ENCODE data around the gene EPHB3.

EPHB3 gene

DNA sequence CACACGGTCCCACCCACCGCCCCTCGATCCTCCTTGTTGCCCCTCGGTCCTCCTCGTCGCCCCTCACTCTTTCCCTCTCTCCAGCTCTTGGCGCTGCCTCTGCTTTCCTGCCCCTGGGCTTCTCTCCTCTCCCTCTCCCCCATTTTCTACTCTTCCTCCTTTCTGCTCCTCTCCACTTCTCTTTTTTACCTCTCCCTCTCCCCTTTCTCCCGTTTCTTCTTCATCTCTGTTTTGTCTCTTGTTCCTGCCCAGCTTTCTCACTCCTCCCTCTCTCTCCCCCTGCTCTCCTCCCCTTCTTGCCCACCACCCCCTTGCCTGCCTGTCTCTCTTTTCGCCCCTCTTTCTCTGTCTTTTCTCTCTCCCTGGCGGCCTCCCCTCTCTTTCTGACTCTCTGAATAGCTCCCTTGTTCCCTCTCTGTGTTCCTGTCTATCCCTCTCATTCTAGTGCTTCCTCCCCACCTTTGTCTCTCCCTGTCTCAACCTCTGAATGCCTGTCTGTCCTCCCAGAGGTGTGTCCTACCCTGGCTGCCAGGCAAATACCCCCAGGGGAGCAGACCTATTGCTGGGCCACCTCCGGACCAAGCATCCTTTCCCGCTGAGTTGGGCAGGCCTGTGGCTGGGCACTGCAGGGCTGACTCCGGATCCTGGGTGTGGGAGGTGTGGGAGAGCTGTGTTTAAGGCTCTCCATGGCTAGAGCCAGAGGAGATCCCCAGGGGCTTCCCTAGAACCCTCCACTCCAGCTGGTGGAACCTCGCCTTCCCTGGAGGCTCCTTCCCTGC is 41.0 kb downstream of the EPHB3 start:
- DNase-seq (ENCODE audit: extremely low read depth, low read depth), result no peak
- TF ChIP-seq, protein P1, sequence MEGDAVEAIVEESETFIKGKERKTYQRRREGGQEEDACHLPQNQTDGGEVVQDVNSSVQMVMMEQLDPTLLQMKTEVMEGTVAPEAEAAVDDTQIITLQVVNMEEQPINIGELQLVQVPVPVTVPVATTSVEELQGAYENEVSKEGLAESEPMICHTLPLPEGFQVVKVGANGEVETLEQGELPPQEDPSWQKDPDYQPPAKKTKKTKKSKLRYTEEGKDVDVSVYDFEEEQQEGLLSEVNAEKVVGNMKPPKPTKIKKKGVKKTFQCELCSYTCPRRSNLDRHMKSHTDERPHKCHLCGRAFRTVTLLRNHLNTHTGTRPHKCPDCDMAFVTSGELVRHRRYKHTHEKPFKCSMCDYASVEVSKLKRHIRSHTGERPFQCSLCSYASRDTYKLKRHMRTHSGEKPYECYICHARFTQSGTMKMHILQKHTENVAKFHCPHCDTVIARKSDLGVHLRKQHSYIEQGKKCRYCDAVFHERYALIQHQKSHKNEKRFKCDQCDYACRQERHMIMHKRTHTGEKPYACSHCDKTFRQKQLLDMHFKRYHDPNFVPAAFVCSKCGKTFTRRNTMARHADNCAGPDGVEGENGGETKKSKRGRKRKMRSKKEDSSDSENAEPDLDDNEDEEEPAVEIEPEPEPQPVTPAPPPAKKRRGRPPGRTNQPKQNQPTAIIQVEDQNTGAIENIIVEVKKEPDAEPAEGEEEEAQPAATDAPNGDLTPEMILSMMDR (IDR thresholded peaks at IDR 0.05; ENCODE audit: low read depth, low read length), result no peak

DNA sequence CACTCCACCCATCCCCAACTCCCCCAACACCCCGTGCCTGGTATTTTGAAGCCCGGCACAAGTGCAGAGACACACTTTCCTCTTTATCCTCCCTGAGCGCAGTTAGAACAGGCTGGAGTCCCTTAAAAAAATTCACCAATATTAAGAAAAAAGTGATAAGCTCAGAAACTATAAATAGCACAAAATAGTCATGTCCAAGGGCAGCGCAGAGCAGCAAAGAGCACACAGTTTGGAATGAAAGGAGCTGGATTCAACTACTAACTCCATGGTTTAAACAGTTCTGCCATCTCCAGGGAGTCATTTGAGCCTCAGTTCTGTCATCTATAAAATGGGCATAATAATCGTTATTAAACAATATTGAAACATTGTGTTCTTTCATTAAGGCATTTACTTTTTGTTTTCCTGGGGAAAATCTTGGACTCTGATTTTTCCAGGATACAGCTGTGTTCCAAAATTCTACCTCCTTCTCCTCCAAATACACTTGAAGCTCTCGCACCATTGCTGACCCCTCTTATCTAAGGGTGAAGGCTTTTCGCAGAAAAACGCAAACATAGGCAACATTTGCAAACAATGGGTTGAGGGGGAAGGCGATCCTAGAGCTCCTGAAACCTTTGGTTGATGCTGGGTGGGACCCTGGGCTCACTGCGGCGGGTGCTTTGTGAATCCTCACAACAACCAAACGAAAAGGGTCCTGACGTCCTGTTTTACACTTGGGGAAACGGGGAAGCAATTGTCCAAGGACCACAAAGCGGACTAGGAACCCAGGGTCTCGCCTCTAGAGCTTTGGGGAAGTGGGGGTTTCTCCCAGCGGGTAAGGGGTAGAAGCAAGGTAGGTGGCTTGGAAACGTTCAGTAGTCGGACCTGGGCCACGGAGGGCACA is 41.8 kb downstream of the EPHB3 start:
- TF ChIP-seq, protein P1 (IDR thresholded peaks at IDR 0.05; ENCODE audit: low read depth, low read length), result no peak
- DNase-seq (ENCODE audit: extremely low read depth, low read depth), result no peak

DNA sequence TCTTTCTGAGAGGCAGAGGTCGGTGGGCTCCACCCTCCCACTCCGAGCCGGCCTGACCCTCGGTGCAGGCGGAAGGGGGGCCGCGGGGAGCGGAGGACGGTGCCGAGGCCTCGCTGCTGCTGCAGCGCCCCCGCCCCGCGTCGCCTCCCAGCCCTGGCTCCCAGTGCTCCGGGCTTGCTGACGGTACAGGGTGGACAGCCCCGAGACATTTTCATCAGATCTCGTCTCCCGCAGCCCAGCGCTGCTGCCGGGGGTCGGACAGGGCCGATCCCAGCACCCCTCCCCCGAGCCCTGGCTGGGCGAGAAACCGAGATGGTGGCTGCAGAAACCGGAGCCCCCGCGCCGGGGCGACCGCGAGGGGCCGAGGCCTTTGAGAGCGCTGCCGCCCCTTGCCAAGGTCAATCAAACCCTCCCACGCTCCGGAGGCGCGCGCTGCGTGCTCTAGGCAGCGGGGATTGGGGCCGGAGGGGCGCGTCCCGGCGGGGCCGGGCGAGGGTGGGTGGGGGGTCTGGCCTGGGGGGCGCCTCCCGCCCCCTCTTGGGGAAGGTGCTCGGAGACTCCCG is 42.5 kb downstream of the EPHB3 start:
- TF ChIP-seq, protein P1 (IDR thresholded peaks at IDR 0.05; ENCODE audit: low read depth, low read length), result 0 out of 2 replicates have a peak, but pooled peaks have one; percentile 0
- DNase-seq (ENCODE audit: extremely low read depth, low read depth), result no peak

DNA sequence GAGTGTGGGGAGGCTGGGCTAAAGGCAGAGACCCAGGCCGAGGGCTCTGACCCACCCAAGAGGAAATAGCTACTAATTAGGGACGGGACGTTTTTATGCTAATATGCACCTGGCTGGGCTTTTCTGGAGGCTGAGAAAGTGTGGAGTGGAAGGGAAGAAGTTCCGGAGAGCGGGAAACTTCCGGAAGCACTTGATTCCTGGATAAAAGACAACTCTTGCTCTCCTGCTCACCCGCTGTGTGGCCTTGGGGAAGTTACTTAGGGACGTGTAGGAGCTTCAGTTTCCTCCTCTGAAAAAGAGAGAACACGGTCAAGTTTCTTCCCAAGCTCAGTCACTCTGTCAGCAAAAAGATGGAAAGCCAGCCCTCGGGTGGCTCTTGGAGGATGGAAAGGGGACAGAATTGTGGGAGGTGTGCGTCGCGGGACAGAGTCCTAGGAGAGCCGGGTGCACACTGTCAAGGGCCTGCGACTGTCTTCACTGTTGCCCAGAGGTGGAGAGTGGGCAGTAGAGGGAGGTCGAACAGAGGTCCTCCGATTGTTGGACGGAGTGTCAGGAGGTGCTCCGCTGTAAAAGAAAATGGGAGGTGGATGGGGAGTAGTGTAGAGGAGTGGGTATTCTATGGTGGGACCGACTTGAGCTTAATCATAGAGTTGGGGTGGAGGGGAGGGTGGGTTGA is 43.2 kb downstream of the EPHB3 start:
- TF ChIP-seq, protein P1 (IDR thresholded peaks at IDR 0.05; ENCODE audit: low read depth, low read length), result no peak
- DNase-seq (ENCODE audit: extremely low read depth, low read depth), result no peak

DNA sequence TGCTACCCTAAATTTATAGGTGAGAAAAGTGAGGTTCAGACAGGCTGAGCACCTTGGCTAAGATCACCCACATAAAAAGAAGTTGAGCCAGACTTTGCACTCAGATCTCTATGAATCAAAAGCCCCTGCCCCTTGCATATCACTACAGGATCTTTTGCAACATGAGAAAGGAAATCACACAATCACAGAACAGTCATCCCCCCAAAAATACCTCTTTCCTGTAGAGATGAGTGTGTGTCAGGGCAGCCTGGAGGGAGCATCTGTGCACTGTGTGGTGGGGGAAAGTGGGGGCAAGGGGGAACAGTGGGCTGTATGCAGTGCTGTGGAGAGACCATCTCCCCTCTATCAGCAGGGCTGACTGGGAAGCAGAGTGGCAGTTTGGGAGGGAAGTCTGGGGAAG is 46.6 kb downstream of the EPHB3 start:
- TF ChIP-seq, protein P1 (IDR thresholded peaks at IDR 0.05; ENCODE audit: low read depth, low read length), result no peak
- no peak for DNase-seq (ENCODE audit: extremely low read depth, low read depth)

DNA sequence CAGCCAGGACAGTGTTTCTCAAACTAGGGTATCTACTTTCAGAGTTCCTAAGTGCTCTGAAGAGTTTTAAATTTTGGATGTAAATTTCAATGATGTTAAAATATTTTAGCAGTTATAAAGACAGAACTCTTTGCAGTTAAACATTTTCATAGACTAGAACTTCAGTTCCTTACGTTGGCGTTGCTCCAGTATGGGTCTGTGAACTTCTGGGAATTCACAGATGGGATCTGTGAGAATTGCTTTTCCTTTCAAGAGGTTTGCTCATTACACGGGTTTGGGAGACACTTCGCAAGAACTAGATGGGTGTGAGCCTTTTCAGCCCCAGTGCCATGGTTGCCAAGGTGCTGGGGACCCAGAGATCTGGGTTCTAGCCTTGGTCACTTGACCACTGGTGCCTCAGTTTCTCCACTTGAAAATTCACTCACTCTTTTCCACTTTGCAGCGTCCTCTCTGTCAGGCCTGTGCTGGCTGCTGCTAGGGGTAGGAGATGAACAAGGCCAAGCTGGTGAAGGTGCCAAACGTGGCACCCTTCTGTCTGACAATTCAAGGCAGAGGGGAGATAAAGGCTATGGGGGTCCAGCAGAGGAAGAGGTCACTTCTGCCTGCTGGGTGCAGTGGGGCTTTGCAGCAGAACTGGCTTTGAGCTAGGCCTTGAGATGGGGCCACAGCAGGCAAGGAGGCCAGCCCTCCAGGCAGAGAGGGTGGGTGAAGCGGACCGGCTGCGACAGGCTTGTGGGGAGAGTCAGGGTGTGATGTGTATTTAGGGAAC is 48.1 kb downstream of the EPHB3 start:
- TF ChIP-seq, protein P1 (IDR thresholded peaks at IDR 0.05; ENCODE audit: low read depth, low read length), result no peak
- DNase-seq (ENCODE audit: extremely low read depth, low read depth), result no peak

Measured in AG09319 (cell line).